B cell (primary cell): ENCODE results near the gene GLDN. TPM values are rescaled to one million over a fixed set of nuclear protein-coding genes. Genes with fewer than 3 reads are reported as not detected.

Source experiments
- ATAC-seq: fragments of 200-7000 bp; cut with Tn5 transposase; one replicate; pipeline ENCODE4 v1.10.0; 2021; ENCODE audit warnings: low read depth, mild to moderate bottlenecking, moderate number of reproducible peaks, moderate library complexity
- CTCF ChIA-PET: fragments of 350-600 bp; sonication (Branson Sonifier 250); formaldehyde crosslinking; loops from one replicate; lab custom pipeline; 2021; ENCODE audit warnings: antibody characterized with exemption, inconsistent platforms; lab: Charles Lee
- POLR2A ChIA-PET: fragments of 350-600 bp; sonication (Branson Sonifier 250); formaldehyde crosslinking; loops from one replicate; lab custom pipeline; 2021; ENCODE audit warnings: antibody characterized with exemption; lab: Charles Lee
- DNase-seq: peaks from one replicate; pipeline ENCODE4 v3.0.0; 2013
- H2AFZ ChIP-seq: 2 replicates; pipeline ENCODE4 v1.6.1; 2012; ENCODE audit warnings: mild to moderate bottlenecking, low read depth, low read length; ENCODE audit not compliant: insufficient read depth, poor library complexity, severe bottlenecking
- H3K27ac ChIP-seq, 2 donors: 1 replicate in 1 of 2; 2 replicates in 1 of 2; pipeline ENCODE4 v1.5.1; 2012 to 2013; ENCODE audit warnings: low read length in 2 of 2, mild to moderate bottlenecking in 2 of 2, moderate library complexity in 1 of 2
- H3K27me3 ChIP-seq, 4 experiments: fragments of 200-600 bp in 1 of 4; sonication (generic) in 1 of 4; replicated peaks in 1 of 4; 1 replicate in 2 of 4; 2 replicates in 2 of 4; pipeline versions ENCODE4 v1.6.1 to v1.7.0; 2013 to 2016; ENCODE audit warnings: low read length in 3 of 4, mild to moderate bottlenecking in 2 of 4, mixed read lengths in 1 of 4, moderate library complexity in 1 of 4; ENCODE audit not compliant: insufficient read depth in 4 of 4, control insufficient read depth in 3 of 4; ENCODE audit errors: control extremely low read depth in 1 of 4
- H3K36me3 ChIP-seq, 2 experiments: replicated peaks in 1 of 2; 1 replicate in 1 of 2; 2 replicates in 1 of 2; pipeline versions ENCODE4 v1.6.1 to v1.7.1; 2013; ENCODE audit warnings: low read length in 1 of 2; ENCODE audit not compliant: insufficient read depth in 2 of 2, control insufficient read depth in 1 of 2; ENCODE audit errors: control extremely low read depth in 1 of 2, extremely low read depth in 1 of 2
- H3K4me1 ChIP-seq, 2 donors: fragments of 200-600 bp in 1 of 2; sonication (generic) in 1 of 2; 1 replicate in 1 of 2; 2 replicates in 1 of 2; pipeline versions ENCODE4 v1.5.1 to v1.6.1; 2013 to 2017; ENCODE audit warnings: low read length in 2 of 2; ENCODE audit not compliant: control insufficient read depth in 2 of 2, insufficient read depth in 2 of 2
- H3K4me2 ChIP-seq: replicated peaks from 2 replicates; pipeline ENCODE3; 2012; ENCODE audit warnings: mild to moderate bottlenecking, low read depth, low read length; ENCODE audit not compliant: poor library complexity, severe bottlenecking
- H3K4me3 ChIP-seq, 5 experiments: fragments of 200-600 bp in 1 of 5; sonication (generic) in 1 of 5; 1 replicate in 3 of 5; 2 replicates in 2 of 5; pipeline versions ENCODE4 v1.5.1 to v1.7.0; 2011 to 2016; ENCODE audit warnings: low read length in 4 of 5, mild to moderate bottlenecking in 4 of 5, low read depth in 2 of 5, control low read depth in 1 of 5, moderate library complexity in 1 of 5; ENCODE audit not compliant: insufficient read depth in 1 of 5; ENCODE audit errors: control extremely low read depth in 1 of 5, extremely low read depth in 1 of 5
- H3K79me2 ChIP-seq: fragments of 200-600 bp; sonication (generic); one replicate; pipeline ENCODE4 v1.6.0; 2016; ENCODE audit warnings: low read length; ENCODE audit not compliant: control insufficient read depth, insufficient read depth
- H3K9ac ChIP-seq: fragments of 200-600 bp; sonication (generic); 2 replicates; pipeline ENCODE4 v1.6.1; 2017; ENCODE audit warnings: mild to moderate bottlenecking, low read length, moderate library complexity
- H3K9me3 ChIP-seq, 3 donors: one replicate each; pipeline versions ENCODE4 v1.6.1 to v1.7.1; 2013; ENCODE audit warnings: low read length in 2 of 3; ENCODE audit not compliant: control insufficient read depth in 2 of 3, insufficient read depth in 1 of 3; ENCODE audit errors: control extremely low read depth in 1 of 3
- H4K20me1 ChIP-seq: 2 replicates; pipeline ENCODE4 v1.6.0; 2012; ENCODE audit warnings: mild to moderate bottlenecking, low read length; ENCODE audit not compliant: insufficient read depth, control insufficient read depth, poor library complexity, severe bottlenecking
- H3K27ac Mint-ChIP-seq: one replicate; pipeline ENCODE4 v1.8.0; 2021; ENCODE audit warnings: mixed read lengths
- H3K27me3 Mint-ChIP-seq: one replicate; pipeline ENCODE4 v1.8.0; 2021; ENCODE audit warnings: mixed read lengths
- H3K4me1 Mint-ChIP-seq: one replicate; pipeline ENCODE4 v1.8.0; 2021; ENCODE audit warnings: mixed read lengths
- H3K4me3 Mint-ChIP-seq: one replicate; pipeline ENCODE4 v1.8.0; 2021; ENCODE audit warnings: mixed read lengths
- H3K9me3 Mint-ChIP-seq: one replicate; pipeline ENCODE4 v1.8.0; 2022; ENCODE audit warnings: mixed read lengths; ENCODE audit not compliant: insufficient read depth
- CTCF ChIP-seq: fragments of 200-600 bp; IDR thresholded peaks from one replicate; pipeline ENCODE4 v1.8.0; 2022; ENCODE audit warnings: antibody characterized with exemption, mild to moderate bottlenecking
- EZH2 ChIP-seq: IDR thresholded peaks from 2 replicates; pipeline ENCODE4 v1.6.1; 2012; ENCODE audit warnings: borderline replicate concordance, low read depth, mild to moderate bottlenecking, moderate library complexity, low read length; ENCODE audit not compliant: insufficient read depth, poor library complexity, severe bottlenecking
- WGBS: methylation state at CpG from one replicate; pipeline ENCODE4 v1.1.5; 2013; ENCODE audit warnings: missing lambda C conversion rate; ENCODE audit not compliant: insufficient coverage; 5-methylcytosine and 5-hydroxymethylcytosine counted together
- intact Hi-C: fragments of 100-400 bp; cut with micrococcal nuclease; formaldehyde crosslinking; loops from one replicate; pipeline ENCODE4 v1.10.0; 2022
- polyA plus RNA-seq: library from polyadenylated mRNA; depleted of rRNA; stranded (reverse); fragments of >200 nt; gene quantifications from 2 replicates; pipeline ENCODE4 v1.2.3, GENCODE V29; 2012
- total RNA-seq, 2 donors: library from RNA; stranded (reverse); fragments of 120-200 nt in 1 of 2; gene quantifications; 1 replicate in 1 of 2; 2 replicates in 1 of 2; pipeline versions ENCODE4 v1.2.3 to v1.2.4, GENCODE V29; 2013 to 2022

The GLDN gene
- total and polyA plus RNA-seq, 2 donors (not counting 1 experiment from before 2014, with no cell fraction given), result not detected

- POLR2A ChIA-PET, result no interaction called here
These were observed 42.1 kb upstream of the GLDN start for GRCh38 chr15:51299187-51300015.

More at GRCh38 chr15:51299187-51300015, 42.1 kb upstream of the GLDN start:
- Histone ChIP-seq H3K4me3 (no peak overlapping the region), H3K27ac (no peak overlapping the region), H3K9me3 (no peaks in the 10 kb centered on the region), H3K36me3 (no peaks in the 10 kb centered on the region), H3K27me3 (no peaks in the 10 kb centered on the region), H4K20me1 (no peaks in the 10 kb centered on the region), H3K9ac (no peak overlapping the region), H3K79me2 (no peaks in the 10 kb centered on the region), H2AFZ (no peak overlapping the region), H3K4me1 (peaks cover 0 to 5% of the 10 kb centered on the region in 2 donors), H3K4me2 (no peak overlapping the region)
- intact Hi-C loops, result no loop called here
- DNase-seq, result no peak
- TF ChIP-seq CTCF (no peak), EZH2 (no peak)
- Mint-ChIP-seq H3K4me1 (no peaks in the 10 kb centered on the region), H3K4me3 (no peak overlapping the region), H3K27me3 (peaks cover 20% of the 10 kb centered on the region), H3K9me3 (no peaks in the 10 kb centered on the region), H3K27ac (no peak overlapping the region)
- no peak for ATAC-seq
- CTCF ChIA-PET, result no interaction called here
- 95% methylated on average over 5 of the region's 5 CpGs for WGBS
